Epithelial cell of esophagus (primary cell): ENCODE measurements around the gene ARL3.

Experiments used
- DNase-seq: peaks from one replicate; pipeline ENCODE4 v3.0.0; 2010; ENCODE audit warnings: low read depth
- H3K4me3 ChIP-seq: 2 replicates; pipeline ENCODE4 v1.5.1; 2011; ENCODE audit warnings: mild to moderate bottlenecking, low read length, control low read depth
- TF ChIP-seq, protein P1 (sequence below): IDR thresholded peaks from 2 replicates; pipeline ENCODE4 v1.5.1; 2011; ENCODE audit warnings: low read depth, mild to moderate bottlenecking, low read length, control low read depth, inconsistent platforms; ENCODE audit not compliant: insufficient read depth; ENCODE audit errors: missing control alignments

The ARL3 gene

GRCh38 chr10:102758240-102758932 lies 44.2 kb upstream of the ARL3 start:
- H3K4me3 ChIP-seq = no peak overlapping the region
- no peak for DNase-seq
- TF ChIP-seq, protein P1, sequence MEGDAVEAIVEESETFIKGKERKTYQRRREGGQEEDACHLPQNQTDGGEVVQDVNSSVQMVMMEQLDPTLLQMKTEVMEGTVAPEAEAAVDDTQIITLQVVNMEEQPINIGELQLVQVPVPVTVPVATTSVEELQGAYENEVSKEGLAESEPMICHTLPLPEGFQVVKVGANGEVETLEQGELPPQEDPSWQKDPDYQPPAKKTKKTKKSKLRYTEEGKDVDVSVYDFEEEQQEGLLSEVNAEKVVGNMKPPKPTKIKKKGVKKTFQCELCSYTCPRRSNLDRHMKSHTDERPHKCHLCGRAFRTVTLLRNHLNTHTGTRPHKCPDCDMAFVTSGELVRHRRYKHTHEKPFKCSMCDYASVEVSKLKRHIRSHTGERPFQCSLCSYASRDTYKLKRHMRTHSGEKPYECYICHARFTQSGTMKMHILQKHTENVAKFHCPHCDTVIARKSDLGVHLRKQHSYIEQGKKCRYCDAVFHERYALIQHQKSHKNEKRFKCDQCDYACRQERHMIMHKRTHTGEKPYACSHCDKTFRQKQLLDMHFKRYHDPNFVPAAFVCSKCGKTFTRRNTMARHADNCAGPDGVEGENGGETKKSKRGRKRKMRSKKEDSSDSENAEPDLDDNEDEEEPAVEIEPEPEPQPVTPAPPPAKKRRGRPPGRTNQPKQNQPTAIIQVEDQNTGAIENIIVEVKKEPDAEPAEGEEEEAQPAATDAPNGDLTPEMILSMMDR = no peak

GRCh38 chr10:102757323-102757722 lies 43.1 kb upstream of the ARL3 start:
- TF ChIP-seq, protein P1 = no peak
- no peak overlapping the region for H3K4me3 ChIP-seq
- DNase-seq = no peak

- TF ChIP-seq, protein P1 = no peak
- H3K4me3 ChIP-seq = no peak overlapping the region
- no peak for DNase-seq
Observed at GRCh38 chr10:102753718-102754117, 39.5 kb upstream of the ARL3 start.

DNA sequence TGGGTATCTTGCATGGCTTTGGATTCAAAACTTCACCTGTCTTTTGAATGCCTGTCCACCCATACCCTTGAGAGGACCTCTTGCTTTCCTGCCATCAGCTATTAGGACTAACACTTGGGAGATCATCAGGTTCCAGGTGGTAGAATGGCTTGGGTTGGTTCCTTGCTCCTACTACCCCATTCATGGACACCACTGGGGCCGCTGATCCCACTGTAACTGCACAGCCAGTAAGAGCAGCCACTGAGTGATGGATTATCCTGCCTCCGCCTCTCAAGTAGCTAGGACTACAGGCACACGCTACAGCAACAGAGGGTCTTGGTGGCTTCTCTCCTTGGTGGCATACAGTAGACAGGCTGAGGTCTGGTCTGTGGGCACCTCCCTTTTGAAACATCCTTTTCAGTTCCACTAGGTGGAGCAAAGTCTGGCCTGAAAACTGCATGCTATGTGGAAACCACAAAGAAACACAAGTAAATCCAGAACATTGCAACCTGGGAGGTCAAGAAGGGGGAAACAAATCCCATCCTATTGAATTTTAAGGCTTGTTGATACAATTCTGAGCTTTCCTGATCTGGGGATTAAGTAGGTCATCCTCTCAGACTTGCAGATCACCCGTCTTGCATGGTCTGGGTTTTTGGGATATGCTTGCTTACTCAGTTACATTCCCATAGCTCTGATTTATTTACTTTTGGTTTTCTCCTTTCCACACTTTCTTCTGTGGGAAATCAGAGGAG lies 38.9 kb upstream of the ARL3 start:
- DNase-seq = peak; percentile 63
- TF ChIP-seq, protein P1 = peak; percentile 75
- no peak overlapping the region for H3K4me3 ChIP-seq

- H3K4me3 ChIP-seq = no peak overlapping the region
- TF ChIP-seq, protein P1 = no peak
- no peak for DNase-seq
Observed at GRCh38 chr10:102752266-102752930, 38.2 kb upstream of the ARL3 start.

DNA sequence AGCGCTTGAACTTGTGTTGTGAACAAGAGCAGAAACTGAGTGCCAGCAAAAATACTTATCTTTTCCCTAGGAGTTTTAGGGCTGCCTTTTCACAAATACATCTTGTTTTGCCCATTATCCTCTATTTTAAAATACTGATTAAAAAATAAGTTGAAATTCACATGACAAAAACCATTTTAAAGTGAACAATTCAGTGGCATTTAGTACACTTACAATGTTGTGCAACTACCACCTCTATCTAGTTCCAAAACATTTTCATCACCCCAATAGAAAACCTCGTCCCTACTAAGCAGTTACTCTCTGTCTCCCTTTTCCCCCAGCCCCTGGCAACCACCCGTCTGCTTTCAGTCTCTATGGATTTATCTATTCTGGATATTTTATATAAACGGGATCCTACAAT lies 31.0 kb upstream of the ARL3 start:
- peak overlapping the region; percentile 99 for H3K4me3 ChIP-seq
- TF ChIP-seq, protein P1 = no peak
- DNase-seq = no peak
